Measurements from ENCODE around the gene MEGF11. TPM values are rescaled to one million over a fixed set of nuclear protein-coding genes. Genes with fewer than 3 reads are reported as not detected.

The MEGF11 gene
- total RNA-seq, 4 donors from 2014 or later: not detected

GRCh38 chr15:66089509-66089908, 164.0 kb downstream of the MEGF11 start:
- DNase-seq: no peak
- no peaks in the 10 kb centered on the region for H3K9me3 ChIP-seq
- H3K4me3 ChIP-seq: no peak overlapping the region
- H3K27me3 ChIP-seq: no peaks in the 10 kb centered on the region
- H3K27ac ChIP-seq: no peak overlapping the region
- no peak for TF ChIP-seq CTCF (IDR thresholded peaks at IDR 0.05)
- no peak for TF ChIP-seq POLR2A (IDR thresholded peaks at IDR 0.05)
- no peaks in the 10 kb centered on the region for H3K36me3 ChIP-seq
- no peaks in the 10 kb centered on the region for H3K4me1 ChIP-seq

GRCh38 chr15:66089049-66089448, 164.5 kb downstream of the MEGF11 start:
- H3K27me3 ChIP-seq: no peaks in the 10 kb centered on the region
- no peak overlapping the region for H3K4me3 ChIP-seq
- TF ChIP-seq POLR2A (IDR thresholded peaks at IDR 0.05) (no peak), CTCF (IDR thresholded peaks at IDR 0.05) (no peak)
- no peak overlapping the region for H3K27ac ChIP-seq
- no peaks in the 10 kb centered on the region for H3K9me3 ChIP-seq
- no peaks in the 10 kb centered on the region for H3K4me1 ChIP-seq
- DNase-seq: no peak
- no peaks in the 10 kb centered on the region for H3K36me3 ChIP-seq

GRCh38 chr15:66085128-66085527, 168.4 kb downstream of the MEGF11 start:
- peak in 1 of 3 donors; percentile 42 for DNase-seq
- no peaks in the 10 kb centered on the region for H3K27me3 ChIP-seq
- H3K9me3 ChIP-seq: no peaks in the 10 kb centered on the region
- no peak for TF ChIP-seq CTCF (IDR thresholded peaks at IDR 0.05)
- TF ChIP-seq POLR2A (IDR thresholded peaks at IDR 0.05): no peak
- no peak overlapping the region for H3K27ac ChIP-seq
- no peaks in the 10 kb centered on the region for H3K36me3 ChIP-seq
- no peak overlapping the region for H3K4me3 ChIP-seq
- peaks cover 0 to 6% (median 0%) of the 10 kb centered on the region in 4 donors for H3K4me1 ChIP-seq

GRCh38 chr15:66084704-66085103, 168.8 kb downstream of the MEGF11 start:
- no peak overlapping the region for H3K4me3 ChIP-seq
- peaks cover 0 to 6% (median 0%) of the 10 kb centered on the region in 4 donors for H3K4me1 ChIP-seq
- peak in 1 of 3 donors; percentile 2 for DNase-seq
- no peaks in the 10 kb centered on the region for H3K9me3 ChIP-seq
- TF ChIP-seq POLR2A (IDR thresholded peaks at IDR 0.05) (no peak), CTCF (IDR thresholded peaks at IDR 0.05) (no peak)
- H3K27me3 ChIP-seq: no peaks in the 10 kb centered on the region
- H3K36me3 ChIP-seq: no peaks in the 10 kb centered on the region
- no peak overlapping the region for H3K27ac ChIP-seq

GRCh38 chr15:66080717-66081398, 172.7 kb downstream of the MEGF11 start:
- H3K27me3 ChIP-seq: no peaks in the 10 kb centered on the region
- peak in 2 of 3 donors; percentile 62 to 73 for DNase-seq
- peak overlapping the region in 2 of 4 donors; percentile 39 to 90 for H3K27ac ChIP-seq

More at GRCh38 chr15:66080717-66081398, 172.7 kb downstream of the MEGF11 start:
- peak in 3 of 6 experiments; percentile 31 to 55 (median 40) for TF ChIP-seq CTCF (IDR thresholded peaks at IDR 0.05)
- no peak for TF ChIP-seq POLR2A (IDR thresholded peaks at IDR 0.05)
- no peaks in the 10 kb centered on the region for H3K36me3 ChIP-seq
- peaks cover 0 to 6% (median 0%) of the 10 kb centered on the region in 4 donors for H3K4me1 ChIP-seq
- no peaks in the 10 kb centered on the region for H3K9me3 ChIP-seq
- peak overlapping the region in 1 of 4 donors; percentile 21 for H3K4me3 ChIP-seq

Data from Peyer's patch (tissue), 4 donors.